ENCODE data around the gene ACTMAP. TPM values are rescaled to one million over a fixed set of nuclear protein-coding genes. Genes with fewer than 3 reads are reported as not detected.

The ACTMAP gene
- total RNA-seq, 2 experiments from 2014 or later = 5.0 to 54.8 TPM

- H3K27ac ChIP-seq (ENCODE audit: low read depth, low read length, poor library complexity, severe bottlenecking) = no peak overlapping the region
- H4K20me1 ChIP-seq (ENCODE audit: insufficient read depth, low read length) = no peaks in the 10 kb centered on the region
- no peak overlapping the region for H3K4me3 ChIP-seq (ENCODE audit: low read depth, low read length, poor library complexity, severe bottlenecking)
- no peaks in the 10 kb centered on the region for H3K4me1 ChIP-seq (ENCODE audit: insufficient read depth, low read length, poor library complexity, severe bottlenecking)
- peaks cover 28% of the 10 kb centered on the region for H3K36me3 ChIP-seq (ENCODE audit: insufficient read depth, low read length)
- H3K4me2 ChIP-seq (ENCODE audit: low read length) = no peak overlapping the region
- POLR2A ChIA-PET = no interaction called here
- BruUV-seq (replicated peaks) = no TSS peak
- H3K9me3 ChIP-seq (ENCODE audit: low read length) = no peaks in the 10 kb centered on the region
- DNase-seq (ENCODE audit: low spot score) = no peak
- CTCF ChIA-PET (ENCODE audit: unreplicated experiment) = no interaction called here
- H2AFZ ChIP-seq (ENCODE audit: low read length) = no peak overlapping the region
- TF ChIP-seq, protein P1, sequence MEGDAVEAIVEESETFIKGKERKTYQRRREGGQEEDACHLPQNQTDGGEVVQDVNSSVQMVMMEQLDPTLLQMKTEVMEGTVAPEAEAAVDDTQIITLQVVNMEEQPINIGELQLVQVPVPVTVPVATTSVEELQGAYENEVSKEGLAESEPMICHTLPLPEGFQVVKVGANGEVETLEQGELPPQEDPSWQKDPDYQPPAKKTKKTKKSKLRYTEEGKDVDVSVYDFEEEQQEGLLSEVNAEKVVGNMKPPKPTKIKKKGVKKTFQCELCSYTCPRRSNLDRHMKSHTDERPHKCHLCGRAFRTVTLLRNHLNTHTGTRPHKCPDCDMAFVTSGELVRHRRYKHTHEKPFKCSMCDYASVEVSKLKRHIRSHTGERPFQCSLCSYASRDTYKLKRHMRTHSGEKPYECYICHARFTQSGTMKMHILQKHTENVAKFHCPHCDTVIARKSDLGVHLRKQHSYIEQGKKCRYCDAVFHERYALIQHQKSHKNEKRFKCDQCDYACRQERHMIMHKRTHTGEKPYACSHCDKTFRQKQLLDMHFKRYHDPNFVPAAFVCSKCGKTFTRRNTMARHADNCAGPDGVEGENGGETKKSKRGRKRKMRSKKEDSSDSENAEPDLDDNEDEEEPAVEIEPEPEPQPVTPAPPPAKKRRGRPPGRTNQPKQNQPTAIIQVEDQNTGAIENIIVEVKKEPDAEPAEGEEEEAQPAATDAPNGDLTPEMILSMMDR (conservative IDR thresholded peaks at IDR 0.05; ENCODE audit: low read length) = no peak
- no peak for TF ChIP-seq EZH2phosphoT487 (IDR thresholded peaks at IDR 0.05; ENCODE audit: borderline replicate concordance, low read depth, low read length)
- H3K9me2 ChIP-seq (ENCODE audit: insufficient read depth, low read length) = no peaks in the 10 kb centered on the region
- intact Hi-C loops (cut with micrococcal nuclease; ENCODE audit: unreplicated experiment) = no loop called here
- no peaks in the 10 kb centered on the region for H3K79me2 ChIP-seq (ENCODE audit: insufficient read depth, low read depth, low read length)
These were observed 47.8 kb downstream of the ACTMAP start for GRCh38 chr19:40702337-40703012.

DNA sequence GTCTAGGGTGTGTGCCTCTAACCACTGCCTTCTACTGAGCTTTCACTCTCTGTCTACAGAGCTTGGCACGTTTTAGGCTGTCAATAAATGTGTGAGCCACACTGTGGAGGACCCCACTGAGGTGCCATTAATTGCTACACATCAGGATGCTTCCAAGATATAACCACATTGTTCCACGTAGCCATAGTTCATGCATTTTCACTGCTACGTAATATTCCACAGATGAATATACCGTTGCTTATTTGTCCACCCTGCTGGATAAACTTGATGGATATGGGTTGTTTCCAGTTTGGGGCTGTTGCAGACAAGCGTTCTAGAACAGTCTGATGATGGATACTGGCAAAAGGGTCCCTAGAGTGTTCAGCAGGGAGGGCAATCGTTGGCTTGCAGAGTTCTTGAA is 48.5 kb downstream of the ACTMAP start:
- H3K4me1 ChIP-seq (ENCODE audit: insufficient read depth, low read length, poor library complexity, severe bottlenecking) = no peaks in the 10 kb centered on the region
- peaks cover 27% of the 10 kb centered on the region for H3K36me3 ChIP-seq (ENCODE audit: insufficient read depth, low read length)
- TF ChIP-seq EZH2phosphoT487 (IDR thresholded peaks at IDR 0.05; ENCODE audit: borderline replicate concordance, low read depth, low read length) = no peak
- TF ChIP-seq, protein P1 (conservative IDR thresholded peaks at IDR 0.05; ENCODE audit: low read length) = no peak
- H3K27ac ChIP-seq (ENCODE audit: low read depth, low read length, poor library complexity, severe bottlenecking) = no peak overlapping the region
- CTCF ChIA-PET (ENCODE audit: unreplicated experiment) = no interaction called here
- no peaks in the 10 kb centered on the region for H3K9me2 ChIP-seq (ENCODE audit: insufficient read depth, low read length)
- BruUV-seq (replicated peaks) = no TSS peak
- H4K20me1 ChIP-seq (ENCODE audit: insufficient read depth, low read length) = no peaks in the 10 kb centered on the region
- H3K4me3 ChIP-seq (ENCODE audit: low read depth, low read length, poor library complexity, severe bottlenecking) = no peak overlapping the region
- H2AFZ ChIP-seq (ENCODE audit: low read length) = no peak overlapping the region
- DNase-seq (ENCODE audit: low spot score) = no peak
- no peak overlapping the region for H3K4me2 ChIP-seq (ENCODE audit: low read length)
- H3K79me2 ChIP-seq (ENCODE audit: insufficient read depth, low read depth, low read length) = no peaks in the 10 kb centered on the region
- no peaks in the 10 kb centered on the region for H3K9me3 ChIP-seq (ENCODE audit: low read length)
- intact Hi-C loops (cut with micrococcal nuclease; ENCODE audit: unreplicated experiment) = no loop called here
- POLR2A ChIA-PET = no interaction called here

- Histone ChIP-seq H3K9me3 (ENCODE audit: low read length) (no peaks in the 10 kb centered on the region), H4K20me1 (ENCODE audit: insufficient read depth, low read length) (no peaks in the 10 kb centered on the region), H3K9me2 (ENCODE audit: insufficient read depth, low read length) (no peaks in the 10 kb centered on the region), H3K79me2 (ENCODE audit: insufficient read depth, low read depth, low read length) (no peaks in the 10 kb centered on the region), H3K27ac (ENCODE audit: low read depth, low read length, poor library complexity, severe bottlenecking) (no peak overlapping the region), H3K4me1 (ENCODE audit: insufficient read depth, low read length, poor library complexity, severe bottlenecking) (no peaks in the 10 kb centered on the region), H2AFZ (ENCODE audit: low read length) (no peak overlapping the region), H3K36me3 (ENCODE audit: insufficient read depth, low read length) (peaks cover 25% of the 10 kb centered on the region), H3K4me2 (ENCODE audit: low read length) (no peak overlapping the region), H3K4me3 (ENCODE audit: low read depth, low read length, poor library complexity, severe bottlenecking) (no peak overlapping the region)
- no TSS peak for BruUV-seq (replicated peaks)
- ChIA-PET CTCF (ENCODE audit: unreplicated experiment) (no interaction called here), POLR2A (no interaction called here)
- intact Hi-C loops (cut with micrococcal nuclease; ENCODE audit: unreplicated experiment) = no loop called here
- TF ChIP-seq, protein P1 (conservative IDR thresholded peaks at IDR 0.05; ENCODE audit: low read length) = no peak
- no peak for TF ChIP-seq EZH2phosphoT487 (IDR thresholded peaks at IDR 0.05; ENCODE audit: borderline replicate concordance, low read depth, low read length)
- no peak for DNase-seq (ENCODE audit: low spot score)
These were observed 50.2 kb downstream of the ACTMAP start for GRCh38 chr19:40700083-40700482.

Data from OCI-LY7 (cell line).